Measurements from ENCODE around the gene PPP1R3C. TPM values are rescaled to one million over a fixed set of nuclear protein-coding genes. Genes with fewer than 3 reads are reported as not detected.

PPP1R3C gene
- 180 TPM for total RNA-seq
- long read RNA-seq, transcript PPP1R3C-201 (2 exons, 2,524 nt): major isoform, 313 of 360 reads
- long read RNA-seq, partial matches to known transcripts: 47 of 360 reads
- long read RNA-seq, other reads (novel, unspliced or antisense): 0 of 360 reads

DNA sequence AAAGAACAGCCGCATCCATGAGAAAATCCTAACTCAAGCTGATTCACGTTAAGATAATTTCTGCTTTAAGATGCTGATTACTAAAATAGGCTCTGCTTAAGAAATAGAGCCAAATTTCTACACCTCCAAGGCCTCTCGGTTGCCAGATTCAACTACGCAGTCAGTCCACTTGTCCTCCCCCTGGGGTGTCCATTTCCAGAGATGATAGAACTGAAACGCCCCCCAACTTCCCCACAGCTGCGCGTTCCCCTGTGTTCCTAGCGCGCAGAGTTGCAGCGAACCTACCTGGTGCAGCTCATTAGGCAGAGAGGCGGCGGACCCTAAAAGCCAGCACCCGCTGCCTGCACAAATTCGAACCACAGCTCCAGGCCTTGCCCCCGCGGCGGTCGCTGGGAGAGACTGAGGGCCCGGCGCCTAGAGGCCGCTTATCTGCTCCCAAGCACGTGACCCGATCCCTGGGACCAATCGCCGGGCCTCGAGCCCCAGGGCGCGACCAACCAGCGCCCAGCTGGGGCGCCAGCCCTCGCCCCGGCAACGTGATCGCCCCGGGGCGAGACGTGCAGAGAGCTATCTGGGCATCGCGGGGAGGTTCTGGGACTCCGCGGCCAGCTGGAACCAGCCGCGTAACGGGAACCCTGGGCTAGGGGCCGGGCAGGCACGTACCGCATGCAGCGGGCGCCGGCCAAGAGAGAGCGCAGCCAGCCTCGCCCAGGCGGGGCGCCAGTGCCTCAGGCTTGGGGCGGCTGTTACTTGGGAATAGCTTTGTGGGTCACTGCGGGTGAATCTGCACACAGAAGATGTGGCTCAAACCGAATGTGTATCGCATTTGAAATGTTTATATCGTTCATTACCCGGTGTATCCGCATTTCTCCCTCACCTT lies at the start of gene PPP1R3C:
PPP1R3C (minus strand) TSS at position 401 of the 880 bp plus-strand sequence; CDS start at position 299, 102 bp downstream.
- intact Hi-C loops (cut with micrococcal nuclease): loop anchor here (5.0 kb wide), 1 partner anchor 81 kb away; no protein-coding TSS in a partner anchor
- ATAC-seq (peak; percentile 95), DNase-seq (peak; percentile 96)

DNA sequence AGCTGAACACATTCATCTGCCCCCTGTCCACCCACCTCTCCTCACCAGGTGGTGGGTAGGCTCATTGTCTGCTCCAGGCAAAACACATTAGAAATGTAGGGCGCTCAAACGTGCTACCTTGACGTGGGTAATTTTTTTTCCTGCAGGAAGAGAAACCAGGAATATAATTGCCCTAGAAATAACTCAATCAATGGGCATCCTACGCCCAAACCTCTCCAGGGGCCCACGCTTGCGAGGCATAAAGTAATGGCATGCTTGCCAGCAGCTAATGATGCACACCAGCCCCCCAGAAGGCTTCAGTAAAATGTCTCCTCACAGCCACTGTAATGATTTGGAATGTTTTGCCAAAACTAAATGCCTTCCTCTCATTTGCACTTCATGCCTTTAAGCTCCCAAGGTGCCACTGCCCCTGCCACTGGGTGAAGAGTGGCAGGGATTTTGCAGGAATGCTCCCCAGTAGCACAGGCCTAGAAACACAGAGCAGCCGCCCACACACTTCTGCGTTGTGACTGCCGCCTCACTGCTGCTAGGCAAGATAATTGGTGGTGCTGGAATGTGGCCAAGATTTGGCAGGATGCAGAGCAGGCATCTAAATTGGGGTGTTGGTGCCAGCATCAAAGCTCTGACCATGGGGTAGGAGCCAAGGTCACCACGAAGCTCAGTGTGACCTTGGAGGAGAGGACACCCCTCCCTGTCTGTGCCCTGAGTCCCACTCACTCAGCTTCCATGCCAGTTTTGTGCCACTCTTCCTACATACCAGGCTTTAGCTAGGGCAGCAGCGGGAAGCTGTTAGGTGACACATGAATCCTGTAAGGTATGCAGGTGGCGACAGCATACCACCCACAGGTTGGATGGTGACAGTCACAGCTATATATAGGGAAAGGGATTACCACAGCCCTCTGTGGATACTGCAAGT lies 48.7 kb upstream of the PPP1R3C start:
- ATAC-seq (peak; percentile 91), DNase-seq (peak; percentile 55)
- intact Hi-C loops (cut with micrococcal nuclease): no loop called here

DNA sequence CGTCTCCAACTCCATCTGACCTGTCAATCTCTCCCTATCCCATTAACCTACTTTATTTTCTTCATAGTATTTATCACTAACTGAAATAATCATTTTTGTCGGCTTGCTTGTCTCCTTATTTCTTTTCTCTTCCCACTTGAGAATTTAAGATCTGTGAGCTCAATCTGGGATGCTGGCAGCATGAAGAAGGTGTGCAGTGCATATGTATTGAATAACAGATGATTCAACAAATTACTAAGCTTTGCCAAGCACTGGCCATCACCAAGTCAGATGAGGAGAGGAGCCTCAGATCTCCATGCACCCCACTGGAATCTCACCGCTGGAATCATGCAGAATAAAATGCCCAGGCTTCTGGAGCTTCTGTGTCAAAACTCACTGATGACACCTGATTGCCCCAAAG lies 47.6 kb upstream of the PPP1R3C start:
- intact Hi-C loops (cut with micrococcal nuclease): no loop called here
- no peak for ATAC-seq

DNA sequence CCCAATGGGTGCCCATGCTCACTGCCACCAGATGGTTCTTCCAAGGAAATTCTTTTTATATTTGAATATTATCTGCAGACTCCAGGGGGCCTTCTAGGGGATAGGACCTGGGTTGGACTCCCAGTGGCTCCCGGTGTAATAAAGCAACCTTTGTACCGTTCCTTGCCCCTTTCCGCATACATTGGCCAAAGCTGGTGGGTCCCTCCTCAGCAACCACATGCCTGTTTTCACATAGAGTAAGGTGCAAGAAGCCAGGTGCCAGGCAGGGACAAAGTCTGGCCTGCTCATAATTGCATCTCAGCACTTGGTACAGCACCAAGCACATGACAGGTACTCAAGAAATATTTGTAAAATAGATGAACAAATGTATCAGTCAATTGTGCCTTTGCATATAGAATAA lies 46.4 kb upstream of the PPP1R3C start:
- ATAC-seq: no peak
- intact Hi-C loops (cut with micrococcal nuclease): no loop called here

More for the DNA sequence above, 47.6 kb upstream of the PPP1R3C start:
- DNase-seq: no peak

DNA sequence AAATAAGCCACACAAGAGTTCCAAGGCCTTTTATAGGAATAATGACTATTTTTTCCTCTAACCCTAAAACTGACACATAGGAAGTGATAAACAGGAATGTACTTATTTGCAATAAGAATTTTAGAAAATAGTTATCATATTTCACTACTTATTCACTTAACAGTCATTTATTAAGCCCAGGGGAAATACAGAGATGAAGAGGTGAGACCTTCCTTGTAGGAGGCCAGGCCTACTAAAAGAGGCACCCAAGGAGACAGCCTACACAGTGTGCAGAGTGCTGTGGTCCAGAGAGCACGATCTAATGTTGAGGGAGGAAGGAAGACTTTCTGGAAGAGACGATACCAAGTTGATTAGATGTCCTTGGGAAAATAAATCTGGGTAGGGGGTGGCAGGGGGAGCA lies 45.0 kb upstream of the PPP1R3C start:
- intact Hi-C loops (cut with micrococcal nuclease): no loop called here
- ATAC-seq: no peak
- no peak for DNase-seq

More for the DNA sequence above, 46.4 kb upstream of the PPP1R3C start:
- DNase-seq: no peak

DNA sequence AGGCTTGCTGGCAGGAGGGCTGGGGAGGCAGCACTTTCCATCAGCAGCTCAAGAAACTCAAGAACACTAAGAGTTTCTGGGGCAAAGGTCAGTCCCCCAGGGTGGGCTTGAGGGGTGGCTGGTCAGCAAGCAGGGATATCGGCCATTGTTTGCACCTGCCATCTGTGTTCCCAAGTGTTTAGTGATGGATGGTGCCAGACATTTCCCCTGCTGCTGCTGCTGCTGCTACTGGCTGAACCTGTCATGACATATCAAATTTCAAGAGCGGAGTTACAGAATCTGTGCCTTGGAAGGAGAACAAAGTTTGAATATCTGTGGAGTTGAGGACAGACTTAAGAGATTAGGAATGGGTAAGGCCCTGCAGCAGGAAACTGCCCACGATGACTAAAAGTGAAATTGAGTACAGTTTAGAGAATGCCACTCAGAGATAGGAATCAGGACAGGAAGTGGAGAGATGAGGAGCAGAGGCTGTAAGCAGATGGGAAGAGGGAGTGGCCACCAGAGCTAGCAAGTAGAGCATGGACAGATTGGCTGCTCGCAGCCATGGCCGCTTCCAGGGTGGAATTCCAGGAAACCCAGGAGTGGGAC lies 39.2 kb upstream of the PPP1R3C start:
- intact Hi-C loops (cut with micrococcal nuclease): no loop called here
- ATAC-seq (no peak), DNase-seq (no peak)

DNA sequence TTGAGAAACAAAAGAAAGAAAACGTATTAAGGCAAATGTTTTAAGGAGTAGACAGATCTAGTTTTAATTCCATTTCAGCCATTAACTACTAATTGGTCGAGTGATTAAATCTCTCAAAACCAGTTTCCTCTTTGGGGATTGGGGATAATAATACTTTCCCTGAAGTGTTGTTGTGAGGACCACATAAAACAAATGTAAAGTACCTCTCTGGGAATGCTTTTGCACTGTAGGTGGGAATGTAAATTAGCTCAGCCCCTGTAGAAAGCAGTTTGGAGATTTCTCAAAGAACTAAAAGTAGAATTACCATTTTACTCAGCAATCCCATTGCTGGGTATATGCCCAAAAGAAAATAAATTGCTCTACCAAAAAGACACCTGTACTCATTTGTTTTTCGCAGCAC lies 36.0 kb upstream of the PPP1R3C start:
- no peak for ATAC-seq
- intact Hi-C loops (cut with micrococcal nuclease): no loop called here
- no peak for DNase-seq

DNA sequence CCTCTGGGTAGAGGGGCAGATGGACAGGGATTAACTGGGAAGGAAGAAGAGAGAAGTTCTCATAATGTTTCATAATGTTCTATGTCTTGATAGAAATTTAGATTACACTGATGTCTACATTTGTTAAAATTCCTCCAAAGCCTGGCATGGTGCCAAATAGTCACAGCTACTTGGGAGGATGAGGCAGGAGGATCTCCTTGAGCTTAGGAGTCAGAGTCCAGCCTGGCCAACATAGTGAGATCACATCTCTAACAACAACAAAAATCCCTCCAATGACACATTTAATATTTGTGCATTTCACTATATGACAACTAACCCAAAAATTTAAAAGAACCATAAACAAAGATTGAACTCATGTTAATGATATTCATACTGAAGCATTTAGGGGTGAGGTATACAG lies 33.0 kb upstream of the PPP1R3C start:
- DNase-seq (no peak), ATAC-seq (no peak)
- intact Hi-C loops (cut with micrococcal nuclease): no loop called here

DNA sequence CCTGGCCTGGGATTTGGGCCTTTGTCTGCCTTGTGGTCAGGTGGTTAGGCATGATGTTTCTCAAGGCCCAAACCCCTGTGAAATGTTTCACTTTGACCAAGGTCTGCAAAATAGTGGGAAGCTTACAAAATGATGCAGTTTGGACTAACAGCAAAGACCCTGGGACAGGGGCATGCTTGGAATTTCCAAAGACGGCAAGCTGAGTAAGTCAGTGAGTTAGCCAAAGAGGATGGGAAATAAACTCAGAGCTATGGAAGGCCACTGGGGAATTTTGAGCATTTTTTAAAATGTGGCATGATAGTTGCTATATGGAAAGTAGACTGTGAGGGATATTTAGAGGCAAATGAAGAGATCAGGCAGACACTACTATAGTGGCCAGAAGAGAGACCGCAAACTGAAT lies 31.6 kb upstream of the PPP1R3C start:
- ATAC-seq: no peak
- intact Hi-C loops (cut with micrococcal nuclease): no loop called here
- DNase-seq: no peak

DNA sequence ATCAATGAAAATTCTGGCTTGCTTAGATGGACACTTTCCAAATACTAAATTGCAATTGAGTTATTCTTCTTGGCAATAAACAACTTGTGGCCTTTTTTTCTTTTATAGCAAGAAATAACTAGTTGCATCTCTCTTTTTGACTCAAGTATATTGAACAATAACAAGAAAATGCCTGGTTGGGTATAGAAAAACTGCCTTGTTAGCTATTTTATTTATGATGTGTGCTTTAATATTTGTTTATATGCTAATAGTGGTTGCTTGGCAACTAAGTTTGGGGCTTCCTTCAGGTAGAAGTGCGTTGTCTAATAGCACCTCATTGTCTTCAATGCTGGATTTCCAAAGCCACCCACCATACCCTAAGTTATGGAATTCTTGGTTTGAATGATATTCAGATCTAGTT lies 30.1 kb upstream of the PPP1R3C start:
- no peak for DNase-seq
- ATAC-seq: no peak
- intact Hi-C loops (cut with micrococcal nuclease): no loop called here

DNA sequence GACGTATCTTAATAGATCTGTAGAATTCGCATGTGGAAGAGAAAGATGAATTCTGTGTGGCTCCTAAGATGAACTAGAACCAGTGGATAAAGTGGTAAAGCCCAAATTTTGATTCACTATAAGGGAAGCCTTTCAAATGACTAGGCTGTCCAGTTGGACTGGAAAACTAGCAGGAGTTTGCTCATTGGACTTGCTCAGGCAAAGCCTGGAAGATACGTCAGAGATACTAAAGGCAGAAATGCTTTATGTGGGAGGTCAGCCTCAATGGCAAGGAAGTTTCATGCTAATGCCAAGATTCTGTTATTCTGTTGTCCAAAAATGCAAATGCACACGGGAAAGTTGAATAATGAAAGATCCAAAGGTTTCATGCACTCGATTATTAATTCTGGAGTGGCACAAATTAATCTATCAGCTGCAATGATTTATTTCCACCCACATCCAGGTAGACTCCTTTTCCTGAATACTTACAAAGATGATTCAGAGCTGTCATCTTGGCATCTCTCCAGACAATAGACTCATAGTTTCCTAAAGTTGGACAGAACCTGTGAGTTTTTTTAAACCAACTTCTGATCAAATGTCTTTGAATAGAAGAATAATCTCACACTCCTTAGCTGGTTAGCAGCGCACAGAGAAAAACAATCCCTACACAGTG lies 20.5 kb upstream of the PPP1R3C start:
- DNase-seq (no peak), ATAC-seq (no peak)
- intact Hi-C loops (cut with micrococcal nuclease): no loop called here

DNA sequence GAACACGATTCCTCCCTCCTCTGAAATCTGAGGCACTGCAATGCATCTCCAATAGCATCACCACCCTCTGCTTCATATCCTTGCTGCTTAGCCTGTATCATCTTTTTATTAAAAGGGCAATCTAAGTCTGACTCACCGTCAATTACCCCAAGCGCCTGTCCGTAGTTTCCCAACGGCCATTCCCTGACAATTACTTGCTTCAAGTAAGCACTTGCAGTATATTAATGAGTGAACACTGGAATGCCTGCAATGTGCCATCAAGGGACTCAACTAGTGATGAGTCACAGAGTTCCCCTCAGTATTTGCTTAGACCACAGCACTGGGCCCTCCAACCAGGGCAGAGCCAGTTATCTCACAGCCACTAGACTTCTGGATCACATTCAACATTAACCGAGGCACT lies 19.5 kb upstream of the PPP1R3C start:
- DNase-seq: peak; percentile 35
- intact Hi-C loops (cut with micrococcal nuclease): no loop called here
- ATAC-seq: peak; percentile 95

DNA sequence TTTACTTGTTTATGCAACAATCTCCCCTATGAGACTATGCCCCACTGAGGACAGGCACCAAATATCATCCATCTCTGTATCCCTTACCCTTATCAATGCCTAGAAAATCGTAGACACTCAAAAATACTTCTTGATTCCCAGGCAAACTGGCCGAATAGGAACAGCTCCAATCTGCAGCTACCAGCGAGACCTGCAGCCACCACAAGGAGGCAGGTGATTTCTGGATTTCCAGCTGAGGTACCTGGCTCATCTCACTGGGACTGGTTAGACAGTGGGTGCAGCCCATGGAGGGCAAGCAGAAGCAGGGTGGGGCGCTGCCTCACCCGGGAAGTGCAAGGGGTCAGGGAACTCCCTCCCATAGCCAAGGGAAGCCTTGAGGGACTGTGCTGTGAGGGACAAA lies 10.8 kb upstream of the PPP1R3C start:
- ATAC-seq (no peak), DNase-seq (no peak)
- intact Hi-C loops (cut with micrococcal nuclease): no loop called here

DNA sequence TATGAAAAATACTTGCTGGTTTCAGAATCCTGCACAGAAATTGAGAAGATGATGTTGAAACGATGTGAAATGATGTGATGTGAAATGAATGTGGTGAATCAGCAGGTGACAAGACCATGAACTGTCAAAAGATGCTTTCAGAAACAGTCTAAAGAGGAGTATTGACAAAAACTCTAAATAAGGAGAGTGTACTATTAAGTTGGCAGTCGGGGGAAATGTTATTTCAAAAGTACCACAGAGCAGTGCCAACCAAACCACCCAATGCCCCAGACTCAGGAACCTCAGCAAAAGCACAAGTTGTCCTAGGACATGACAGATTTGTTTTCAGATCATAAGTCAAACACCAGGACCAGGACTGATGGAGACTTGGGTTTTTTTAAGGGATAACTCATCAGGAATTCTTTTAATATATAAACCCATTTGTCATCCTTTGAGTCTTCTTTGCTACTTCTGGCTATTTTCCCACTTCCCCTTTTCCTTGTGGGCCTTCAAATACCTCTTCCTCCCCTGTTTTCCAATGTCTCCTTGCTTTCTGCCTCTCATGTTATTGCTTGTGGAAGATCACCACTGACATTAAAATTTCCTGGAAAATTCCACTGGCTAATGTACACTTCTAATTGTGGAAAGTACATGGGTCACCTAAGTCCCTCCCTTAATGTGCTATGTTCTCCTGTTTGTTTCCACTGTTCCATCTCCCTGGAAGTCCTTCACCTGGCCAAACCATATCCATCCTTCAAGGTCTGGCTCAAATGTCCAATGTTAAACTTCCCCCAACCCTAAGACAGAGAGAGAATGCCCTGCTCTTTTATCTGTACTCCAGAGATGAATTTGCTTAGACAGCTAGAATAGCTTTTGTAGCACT lies 10.2 kb upstream of the PPP1R3C start:
- DNase-seq: no peak
- intact Hi-C loops (cut with micrococcal nuclease): no loop called here
- no peak for ATAC-seq

DNA sequence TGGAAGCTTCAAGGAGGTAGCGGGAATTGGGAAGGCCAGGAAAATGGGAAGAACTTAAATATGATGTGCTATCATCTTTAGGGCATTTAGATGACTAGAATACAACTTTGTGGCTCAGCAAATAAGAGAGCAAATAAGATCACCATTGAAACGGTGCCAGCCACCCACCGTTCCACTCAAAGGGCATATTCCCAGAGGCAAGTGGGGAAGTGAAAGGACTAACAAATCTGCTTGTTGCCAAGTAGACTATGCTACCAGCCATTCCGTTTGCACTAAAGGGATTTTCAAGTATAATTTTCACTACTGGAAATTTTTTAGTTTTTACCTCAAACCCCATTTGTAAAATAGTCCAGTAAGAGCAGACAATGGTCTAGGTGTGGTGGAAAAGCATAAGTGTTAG lies 4.0 kb upstream of the PPP1R3C start:
- no peak for DNase-seq
- no peak for ATAC-seq
- intact Hi-C loops (cut with micrococcal nuclease): loop anchor here (5.0 kb wide), 1 partner anchor 140 kb away; no protein-coding TSS in a partner anchor

DNA sequence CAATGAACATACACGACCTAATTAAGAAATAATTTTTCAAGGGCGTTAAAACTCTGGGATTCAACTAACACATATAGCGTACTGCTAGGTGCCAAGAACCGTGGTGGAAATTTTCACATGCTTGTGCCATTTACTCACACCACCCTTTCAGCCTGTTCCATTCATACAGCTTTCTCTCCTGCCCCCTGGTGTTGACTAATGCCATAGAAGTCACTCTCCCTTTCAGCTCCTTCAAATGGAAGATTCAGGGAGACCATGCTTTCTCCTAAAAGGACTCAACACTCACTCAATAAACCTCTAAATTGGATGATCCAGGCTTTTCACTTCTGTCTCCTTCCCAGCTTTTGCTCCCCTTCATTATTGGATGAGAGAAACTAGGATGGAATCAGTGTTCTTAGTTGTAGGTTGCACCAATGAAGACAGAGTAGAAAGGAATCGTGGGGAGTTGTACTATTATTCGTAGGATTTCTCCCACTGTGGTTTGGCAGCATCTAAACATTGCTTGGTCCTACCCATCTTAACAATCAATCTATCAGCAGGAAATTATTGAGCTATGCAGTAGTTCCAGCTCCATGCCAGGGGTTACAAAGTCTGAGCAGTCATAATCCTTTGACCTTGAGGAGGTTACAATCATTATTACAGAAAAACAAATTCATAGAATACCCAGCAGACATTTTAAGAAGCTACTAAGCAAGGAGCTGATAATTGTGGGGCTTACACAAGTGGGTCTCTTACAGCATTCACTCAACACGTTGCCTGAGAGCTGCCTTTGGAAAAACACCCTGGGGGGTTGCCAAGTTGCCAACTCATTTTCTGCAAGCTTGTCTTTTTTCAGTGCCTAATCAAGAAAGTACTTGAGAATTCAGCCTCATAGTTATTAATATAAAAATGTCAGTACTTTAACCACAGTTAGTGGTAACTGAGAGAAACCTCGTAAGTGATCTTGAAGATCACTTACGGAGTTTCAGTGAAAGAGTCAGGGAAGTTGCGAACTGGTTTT lies 2.8 kb upstream of the PPP1R3C start:
- intact Hi-C loops (cut with micrococcal nuclease): loop anchor here (5.0 kb wide), 1 partner anchor 138 kb away; no protein-coding TSS in a partner anchor
- peak; percentile 36 for ATAC-seq
- DNase-seq: no peak

DNA sequence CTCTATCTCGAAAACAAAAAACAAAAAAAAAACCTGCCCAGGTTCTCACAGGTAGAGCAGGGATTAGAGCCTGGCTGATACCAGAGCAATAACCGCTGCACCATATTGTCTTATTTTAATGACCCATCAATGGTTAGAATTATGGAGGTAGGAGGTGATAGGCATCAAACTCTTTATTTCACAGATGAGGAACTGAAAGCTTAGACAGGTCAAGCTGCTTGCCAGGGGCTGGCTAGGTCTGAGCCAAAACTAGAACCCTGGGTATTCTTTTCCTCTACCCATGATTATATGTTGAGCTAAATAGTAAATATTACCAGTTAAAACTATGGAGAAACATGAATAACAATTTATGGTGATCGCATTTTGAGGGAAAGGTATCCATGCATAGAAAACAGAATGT lies 2.0 kb upstream of the PPP1R3C start:
- intact Hi-C loops (cut with micrococcal nuclease): loop anchor here (5.0 kb wide), 2 partner anchors 83 to 138 kb away; no protein-coding TSS in a partner anchor
- ATAC-seq (no peak), DNase-seq (no peak)
